ENCODE results near the gene SASH1. TPM values are rescaled to one million over a fixed set of nuclear protein-coding genes. Genes with fewer than 3 reads are reported as not detected.
"Not testable (repeated sequence)": the region's sequence is repeated elsewhere in the genome, so short reads cannot be mapped to it uniquely, and the experiment has no call there.

The SASH1 gene
- total RNA-seq, 1 donor from 2014 or later: 15.5 TPM

- TF ChIP-seq CTCF (IDR thresholded peaks at IDR 0.05; ENCODE audit: insufficient read depth, low read depth, low read length): no peak
- no peak for TF ChIP-seq EZH2 (IDR thresholded peaks at IDR 0.05; ENCODE audit: insufficient read depth, low read length)
- no peak overlapping the region for H3K27ac Mint-ChIP-seq (ENCODE audit: unreplicated experiment)
- no peak overlapping the region for H3K4me2 ChIP-seq (ENCODE audit: low read length)
- H3K4me3 ChIP-seq (ENCODE audit: insufficient read depth, low read depth, low read length): no peak overlapping the region
- H3K9ac ChIP-seq (ENCODE audit: low read length): no peak overlapping the region
- H3K79me2 ChIP-seq (ENCODE audit: insufficient read depth, low read length): peaks cover 4% of the 10 kb centered on the region
- H3K27me3 Mint-ChIP-seq (ENCODE audit: low read depth, unreplicated experiment): no peaks in the 10 kb centered on the region
- no peaks in the 10 kb centered on the region for H3K27me3 ChIP-seq (ENCODE audit: insufficient read depth, low read length)
- H3K27ac ChIP-seq (ENCODE audit: low read depth, low read length): no peak overlapping the region
- no peaks in the 10 kb centered on the region for H3K9me3 Mint-ChIP-seq (ENCODE audit: unreplicated experiment)
- no peak for DNase-seq (ENCODE audit: low read depth)
- no peak overlapping the region for H3K4me3 Mint-ChIP-seq (ENCODE audit: unreplicated experiment)
- H3K36me3 ChIP-seq (ENCODE audit: insufficient read depth, low read length): no peaks in the 10 kb centered on the region
- no peaks in the 10 kb centered on the region for H3K36me3 Mint-ChIP-seq (ENCODE audit: low read depth, unreplicated experiment)
- H2AFZ ChIP-seq (ENCODE audit: low read depth, low read length): no peak overlapping the region
- H3K4me1 Mint-ChIP-seq (ENCODE audit: low read depth, unreplicated experiment): no peaks in the 10 kb centered on the region
- peaks cover 6% of the 10 kb centered on the region for H4K20me1 ChIP-seq (ENCODE audit: insufficient read depth, low read length)
- no peaks in the 10 kb centered on the region for H3K9me3 ChIP-seq (ENCODE audit: insufficient read depth, low read depth, low read length)
- H3K4me1 ChIP-seq (ENCODE audit: insufficient read depth, low read length): no peaks in the 10 kb centered on the region
- no peak for FAIRE-seq
Measured at GRCh38 chr6:148388521-148388920, 45.9 kb downstream of the SASH1 start.

- TF ChIP-seq EZH2 (IDR thresholded peaks at IDR 0.05; ENCODE audit: insufficient read depth, low read length) (no peak), CTCF (IDR thresholded peaks at IDR 0.05; ENCODE audit: insufficient read depth, low read depth, low read length) (no peak)
- H3K4me2 ChIP-seq (ENCODE audit: low read length): no peak overlapping the region
- no peaks in the 10 kb centered on the region for H3K27me3 ChIP-seq (ENCODE audit: insufficient read depth, low read length)
- H3K9me3 Mint-ChIP-seq (ENCODE audit: unreplicated experiment): peaks cover 2% of the 10 kb centered on the region
- H3K79me2 ChIP-seq (ENCODE audit: insufficient read depth, low read length): peaks cover 4% of the 10 kb centered on the region
- H3K27me3 Mint-ChIP-seq (ENCODE audit: low read depth, unreplicated experiment): no peaks in the 10 kb centered on the region
- H3K9me3 ChIP-seq (ENCODE audit: insufficient read depth, low read depth, low read length): no peaks in the 10 kb centered on the region
- H3K4me3 ChIP-seq (ENCODE audit: insufficient read depth, low read depth, low read length): no peak overlapping the region
- H3K27ac ChIP-seq (ENCODE audit: low read depth, low read length): no peak overlapping the region
- H3K4me1 ChIP-seq (ENCODE audit: insufficient read depth, low read length): no peaks in the 10 kb centered on the region
- H3K4me1 Mint-ChIP-seq (ENCODE audit: low read depth, unreplicated experiment): no peaks in the 10 kb centered on the region
- no peaks in the 10 kb centered on the region for H3K36me3 Mint-ChIP-seq (ENCODE audit: low read depth, unreplicated experiment)
- H3K36me3 ChIP-seq (ENCODE audit: insufficient read depth, low read length): no peaks in the 10 kb centered on the region
- H2AFZ ChIP-seq (ENCODE audit: low read depth, low read length): no peak overlapping the region
- FAIRE-seq (no peak), DNase-seq (ENCODE audit: low read depth) (no peak)
- no peak overlapping the region for H3K9ac ChIP-seq (ENCODE audit: low read length)
- H3K27ac Mint-ChIP-seq (ENCODE audit: unreplicated experiment): no peak overlapping the region
- H4K20me1 ChIP-seq (ENCODE audit: insufficient read depth, low read length): peaks cover 6% of the 10 kb centered on the region
- H3K4me3 Mint-ChIP-seq (ENCODE audit: unreplicated experiment): no peak overlapping the region
Measured at GRCh38 chr6:148389086-148389485, 46.4 kb downstream of the SASH1 start.

GRCh38 chr6:148389917-148390316 lies 47.3 kb downstream of the SASH1 start:
- Mint-ChIP-seq H3K9me3 (ENCODE audit: unreplicated experiment) (peaks cover 2% of the 10 kb centered on the region), H3K4me3 (ENCODE audit: unreplicated experiment) (no peak overlapping the region), H3K4me1 (ENCODE audit: low read depth, unreplicated experiment) (no peaks in the 10 kb centered on the region), H3K27me3 (ENCODE audit: low read depth, unreplicated experiment) (no peaks in the 10 kb centered on the region), H3K27ac (ENCODE audit: unreplicated experiment) (no peak overlapping the region), H3K36me3 (ENCODE audit: low read depth, unreplicated experiment) (peaks cover 2% of the 10 kb centered on the region)
- peaks cover 4% of the 10 kb centered on the region for H3K79me2 ChIP-seq (ENCODE audit: insufficient read depth, low read length)
- H3K4me3 ChIP-seq (ENCODE audit: insufficient read depth, low read depth, low read length): no peak overlapping the region
- H3K27ac ChIP-seq (ENCODE audit: low read depth, low read length): no peak overlapping the region
- H3K4me2 ChIP-seq (ENCODE audit: low read length): no peak overlapping the region
- H3K36me3 ChIP-seq (ENCODE audit: insufficient read depth, low read length): no peaks in the 10 kb centered on the region
- DNase-seq (ENCODE audit: low read depth) (no peak), FAIRE-seq (no peak)
- H3K4me1 ChIP-seq (ENCODE audit: insufficient read depth, low read length): no peaks in the 10 kb centered on the region
- TF ChIP-seq CTCF (IDR thresholded peaks at IDR 0.05; ENCODE audit: insufficient read depth, low read depth, low read length) (no peak), EZH2 (IDR thresholded peaks at IDR 0.05; ENCODE audit: insufficient read depth, low read length) (no peak)
- H2AFZ ChIP-seq (ENCODE audit: low read depth, low read length): no peak overlapping the region
- no peaks in the 10 kb centered on the region for H3K27me3 ChIP-seq (ENCODE audit: insufficient read depth, low read length)
- no peak overlapping the region for H3K9ac ChIP-seq (ENCODE audit: low read length)
- peaks cover 6% of the 10 kb centered on the region for H4K20me1 ChIP-seq (ENCODE audit: insufficient read depth, low read length)
- H3K9me3 ChIP-seq (ENCODE audit: insufficient read depth, low read depth, low read length): no peaks in the 10 kb centered on the region

GRCh38 chr6:148392127-148392526 lies 49.5 kb downstream of the SASH1 start:
- not testable (repeated sequence) for H3K9me3 Mint-ChIP-seq (ENCODE audit: unreplicated experiment); H3K36me3 ChIP-seq (ENCODE audit: insufficient read depth, low read length); H3K4me2 ChIP-seq (ENCODE audit: low read length); H3K79me2 ChIP-seq (ENCODE audit: insufficient read depth, low read length); H3K9ac ChIP-seq (ENCODE audit: low read length); H3K27ac ChIP-seq (ENCODE audit: low read depth, low read length); H3K4me3 Mint-ChIP-seq (ENCODE audit: unreplicated experiment); H3K4me3 ChIP-seq (ENCODE audit: insufficient read depth, low read depth, low read length); H3K27ac Mint-ChIP-seq (ENCODE audit: unreplicated experiment); H2AFZ ChIP-seq (ENCODE audit: low read depth, low read length); H4K20me1 ChIP-seq (ENCODE audit: insufficient read depth, low read length); FAIRE-seq; H3K4me1 Mint-ChIP-seq (ENCODE audit: low read depth, unreplicated experiment); H3K27me3 Mint-ChIP-seq (ENCODE audit: low read depth, unreplicated experiment); H3K4me1 ChIP-seq (ENCODE audit: insufficient read depth, low read length); DNase-seq (ENCODE audit: low read depth); H3K36me3 Mint-ChIP-seq (ENCODE audit: low read depth, unreplicated experiment); H3K9me3 ChIP-seq (ENCODE audit: insufficient read depth, low read depth, low read length); H3K27me3 ChIP-seq (ENCODE audit: insufficient read depth, low read length)

Data from astrocyte (in vitro differentiated cells and primary cell).